Right kidney (tissue), 1 donor: ENCODE measurements around the gene C11orf68.

ENCODE experiments used
- DNase-seq: peaks from one replicate; pipeline ENCODE4 v3.0.0-alpha.2; 2016

Gene C11orf68

DNA sequence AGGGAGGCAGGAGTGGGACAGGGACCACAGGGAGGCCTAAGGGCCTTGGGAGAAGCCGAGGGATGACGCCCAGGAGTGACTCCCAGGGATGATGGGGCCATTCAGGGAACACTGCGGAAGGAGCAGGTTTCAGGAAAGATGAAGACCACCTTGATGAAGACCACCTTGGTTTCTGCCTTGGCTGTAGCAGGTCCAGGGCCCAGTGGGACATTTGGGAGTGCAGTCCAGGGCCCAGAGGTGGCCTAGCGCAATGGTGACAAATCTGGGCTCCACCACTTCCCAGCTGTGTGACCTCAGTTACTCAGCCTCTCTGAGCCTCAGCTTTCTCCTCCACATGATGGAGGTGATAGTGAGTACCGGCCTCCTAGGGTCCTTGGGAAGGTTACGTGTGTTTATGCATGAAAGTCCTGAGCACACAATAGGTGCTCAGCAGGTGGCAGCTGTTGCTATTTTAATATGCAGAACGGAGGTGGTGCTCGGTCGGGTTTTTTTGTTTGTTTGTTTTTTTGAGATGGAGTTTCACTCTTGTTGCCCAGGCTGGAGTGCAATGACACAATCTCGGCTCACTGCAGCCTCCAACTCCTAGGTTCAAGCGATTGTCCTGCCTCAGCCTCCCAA lies 27.2 kb upstream of the C11orf68 start:
- DNase-seq = no peak

DNA sequence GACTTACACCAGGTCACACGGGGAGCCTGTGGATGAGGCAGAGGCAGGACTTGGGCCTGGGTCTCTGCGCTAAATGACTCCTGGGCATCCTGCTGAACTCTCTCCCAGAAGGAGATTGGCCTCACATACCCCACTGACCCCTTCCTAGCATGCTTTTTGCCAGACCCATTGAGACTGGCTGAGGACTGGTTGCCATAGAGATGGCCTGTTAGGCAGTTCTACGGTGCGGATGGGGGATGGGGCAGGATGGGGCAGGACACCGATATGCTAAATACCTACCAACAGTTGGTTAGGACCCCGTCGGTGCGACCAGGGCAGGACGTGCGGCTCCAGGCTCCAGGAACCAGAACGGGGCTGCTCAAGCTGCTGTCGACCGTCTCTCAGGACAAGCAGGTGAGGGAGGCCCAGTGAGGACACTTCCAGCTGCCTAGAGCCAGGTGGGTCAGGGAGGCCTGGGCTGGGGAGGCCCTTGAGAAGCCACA lies 26.6 kb upstream of the C11orf68 start, which contains the start of gene TSGA10IP:
Gene TSGA10IP (plus strand): TSS at position 51 of the 482 bp plus-strand sequence. CDS start 196 bp downstream, at position 247.
- no peak for DNase-seq

DNA sequence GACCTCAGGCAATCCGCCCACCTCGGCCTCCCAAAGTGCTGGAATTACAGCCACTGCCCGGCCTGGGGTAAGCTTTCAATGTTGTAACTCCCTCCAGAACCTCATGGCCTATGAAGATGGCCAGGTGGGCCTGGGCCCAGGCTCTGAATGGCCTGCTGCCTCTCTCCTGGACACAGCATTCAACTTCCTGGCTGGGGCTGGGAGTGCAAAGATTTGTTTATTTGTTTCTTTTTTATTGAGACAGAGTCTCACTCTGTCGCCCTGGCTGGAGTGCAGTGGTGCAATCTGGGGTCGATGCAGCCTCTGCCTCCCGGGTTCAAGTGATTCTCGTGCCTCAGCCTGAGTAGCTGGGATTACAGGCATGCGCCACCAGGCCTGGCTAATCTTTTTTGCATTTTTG lies 25.9 kb upstream of the C11orf68 start:
- DNase-seq = no peak

DNA sequence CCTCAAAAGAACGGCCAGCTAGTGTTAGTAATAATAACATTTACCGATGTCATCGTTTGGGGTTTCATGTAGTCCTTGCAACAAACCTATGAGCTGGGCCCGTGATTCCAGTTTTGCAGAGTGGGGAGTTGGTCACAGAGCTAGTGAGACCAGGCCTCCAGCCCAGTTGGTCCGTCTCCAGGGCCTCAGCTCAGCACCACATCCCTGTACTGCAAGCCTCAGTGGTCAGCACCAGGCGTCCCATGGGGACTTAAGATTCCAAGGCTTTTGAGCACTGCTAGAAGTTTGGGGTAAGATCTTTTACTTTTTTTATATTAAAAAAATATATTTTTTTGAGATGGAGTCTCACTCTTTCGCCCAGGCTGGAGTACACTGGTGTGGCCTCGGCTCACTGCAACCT lies 25.3 kb upstream of the C11orf68 start:
- no peak for DNase-seq

DNA sequence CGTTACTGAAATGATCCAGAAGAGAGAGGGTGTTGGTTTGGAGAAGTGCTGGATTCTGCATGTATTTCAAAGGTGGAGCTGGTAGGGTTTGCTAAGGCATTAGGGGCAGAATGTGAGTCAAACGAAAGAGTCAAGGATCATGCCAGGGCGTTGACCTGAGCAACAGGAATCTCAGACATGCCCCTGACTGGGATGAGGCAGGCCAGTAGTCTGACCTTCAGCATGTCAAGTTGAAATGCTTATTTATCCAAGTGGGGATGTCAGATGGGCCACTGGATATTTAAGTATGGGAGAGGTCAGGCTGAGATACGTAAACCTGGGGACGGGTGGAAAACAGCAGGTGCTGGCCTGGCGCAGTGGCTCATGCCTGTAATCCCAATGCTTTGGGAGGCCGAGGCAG lies 23.7 kb upstream of the C11orf68 start:
- DNase-seq = no peak

DNA sequence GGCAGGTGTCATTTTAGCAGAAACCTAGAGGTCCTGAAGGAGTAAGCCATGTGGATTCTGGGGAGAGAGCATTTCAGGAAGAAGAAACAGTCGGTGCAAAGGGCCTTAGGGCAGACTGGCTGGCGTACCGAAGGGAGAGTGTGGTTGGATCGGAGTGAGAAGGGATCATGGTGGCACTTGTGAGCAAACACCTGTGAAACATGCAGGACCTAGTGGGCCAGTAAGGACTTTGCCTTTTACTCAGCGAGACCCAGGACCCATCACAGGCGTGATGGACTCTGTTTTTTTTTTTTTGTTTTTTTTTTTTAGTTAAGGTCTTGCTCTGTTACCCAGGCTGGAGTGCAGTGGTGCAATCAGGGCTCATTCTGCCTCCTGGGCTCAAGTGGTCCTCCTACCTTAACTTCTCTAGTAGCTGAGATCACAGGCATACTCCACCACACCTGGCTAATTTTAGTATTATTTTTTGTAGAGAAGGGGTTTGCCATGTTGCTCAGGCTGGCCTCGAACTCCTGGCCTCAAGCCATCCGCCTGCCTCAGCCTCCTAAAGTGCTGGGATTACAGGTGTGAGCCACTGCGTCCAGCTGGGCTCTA lies 23.0 kb upstream of the C11orf68 start:
- no peak for DNase-seq

DNA sequence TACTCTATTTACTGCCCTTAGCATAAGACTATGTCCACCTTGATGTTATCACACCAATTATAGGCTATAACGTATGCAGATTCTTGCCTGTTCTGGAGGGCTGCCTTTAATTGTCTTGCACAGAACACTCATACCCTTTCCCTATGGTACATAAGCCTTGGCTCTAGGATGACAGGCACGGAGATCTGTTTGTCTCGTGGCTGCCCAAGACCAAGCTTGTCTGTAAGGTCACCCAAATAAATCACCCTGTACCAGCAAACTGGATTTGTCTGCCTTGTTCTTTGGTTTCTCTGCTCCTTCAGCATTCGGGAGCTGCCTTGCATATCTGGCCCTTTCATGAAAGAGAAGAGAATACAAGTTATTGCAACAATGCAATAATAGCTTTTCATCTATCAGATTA lies 18.9 kb upstream of the C11orf68 start:
- no peak for DNase-seq

DNA sequence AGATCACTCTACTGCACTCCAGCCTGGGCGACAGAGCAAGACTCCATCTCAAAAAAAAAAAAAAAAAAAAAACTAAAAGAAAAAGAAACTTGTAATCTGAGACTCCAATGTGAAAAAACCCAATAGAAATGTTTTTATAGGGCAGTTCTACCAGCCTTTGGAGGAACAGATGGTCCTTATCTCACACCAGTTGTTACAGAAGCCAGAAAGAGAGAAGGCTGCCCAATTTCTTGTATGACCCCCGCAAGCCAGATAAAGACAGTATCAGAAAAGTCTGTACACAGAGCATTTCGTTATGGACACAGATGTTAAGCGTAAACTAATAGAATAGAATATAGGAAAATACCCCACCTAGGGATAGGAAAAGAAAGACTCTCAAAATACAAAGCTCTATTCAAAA lies 15.2 kb upstream of the C11orf68 start:
- DNase-seq = no peak

DNA sequence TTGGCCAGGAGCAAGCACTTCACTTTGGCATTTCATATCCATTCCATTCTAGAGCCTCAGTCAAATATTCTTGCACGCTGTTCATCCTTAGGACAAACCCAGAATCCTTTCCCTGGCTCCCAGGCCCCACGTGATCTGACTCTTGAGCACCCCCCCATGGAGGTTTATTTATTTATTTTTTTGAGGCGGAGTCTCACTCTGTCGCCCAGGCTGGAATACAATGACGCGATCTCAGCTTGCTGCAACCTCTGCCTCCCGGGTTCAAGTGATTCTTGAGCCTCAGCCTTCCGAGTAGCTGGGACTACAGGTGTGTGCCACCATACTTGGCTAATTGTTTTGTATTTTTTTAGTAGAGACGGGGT lies 13.7 kb upstream of the C11orf68 start:
- no peak for DNase-seq

DNA sequence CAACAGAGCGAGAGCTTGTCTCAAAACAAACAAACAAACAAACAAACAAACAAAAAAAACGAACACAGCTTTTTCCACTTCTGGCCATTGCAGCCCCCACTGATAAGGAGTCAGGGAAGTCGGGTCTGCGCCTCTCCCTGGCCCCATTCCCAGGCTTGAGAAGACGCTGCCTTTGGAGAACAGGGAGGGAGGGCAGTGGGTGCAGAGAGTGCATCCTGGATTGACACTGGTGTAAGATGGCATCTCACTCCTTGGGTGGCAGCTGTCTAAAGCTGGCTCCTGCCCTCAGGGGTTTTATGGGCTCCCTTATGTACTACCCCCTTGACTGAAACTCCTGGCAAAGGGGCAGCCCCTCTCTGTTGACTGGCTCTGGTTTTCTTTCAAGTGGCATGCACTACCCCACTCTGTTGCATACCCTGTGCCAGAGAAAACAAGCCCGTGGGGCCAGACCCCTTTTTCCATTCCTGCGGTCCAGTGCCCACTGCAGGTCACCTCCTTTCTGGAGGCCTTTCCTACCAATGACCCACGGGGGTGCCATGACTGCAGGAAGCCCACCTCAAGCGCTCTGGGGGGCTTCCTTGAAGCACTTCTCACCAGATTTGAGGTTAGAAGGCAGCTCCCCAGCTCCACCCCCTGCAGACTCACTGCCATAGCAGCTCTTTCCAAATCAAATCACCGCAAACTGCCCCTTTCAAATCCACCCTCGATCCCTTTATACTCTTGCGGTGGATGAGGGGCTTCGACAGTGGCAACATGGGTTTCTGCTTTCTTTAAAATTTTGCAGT lies 13.1 kb upstream of the C11orf68 start:
- no peak for DNase-seq

DNA sequence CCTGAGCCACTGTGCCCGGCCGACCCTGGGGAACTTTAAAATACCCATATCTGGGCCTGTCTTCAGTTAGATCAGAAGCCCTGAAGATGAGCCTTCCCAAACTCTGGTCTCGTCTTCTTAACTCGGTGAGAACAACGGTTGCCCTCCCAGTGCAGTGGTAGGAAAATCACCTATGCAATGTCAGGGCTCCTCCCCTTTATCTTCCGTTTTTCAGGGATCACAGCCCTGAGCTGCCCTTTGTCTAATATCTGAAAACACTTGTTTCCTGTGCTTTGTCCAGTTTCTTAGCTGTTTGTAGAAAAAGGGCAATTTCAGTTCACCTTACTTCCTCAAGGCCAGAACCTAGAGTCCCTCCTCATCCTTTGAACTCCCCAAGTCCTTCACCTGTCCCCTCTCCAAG lies 9.8 kb upstream of the C11orf68 start:
- DNase-seq = no peak

DNA sequence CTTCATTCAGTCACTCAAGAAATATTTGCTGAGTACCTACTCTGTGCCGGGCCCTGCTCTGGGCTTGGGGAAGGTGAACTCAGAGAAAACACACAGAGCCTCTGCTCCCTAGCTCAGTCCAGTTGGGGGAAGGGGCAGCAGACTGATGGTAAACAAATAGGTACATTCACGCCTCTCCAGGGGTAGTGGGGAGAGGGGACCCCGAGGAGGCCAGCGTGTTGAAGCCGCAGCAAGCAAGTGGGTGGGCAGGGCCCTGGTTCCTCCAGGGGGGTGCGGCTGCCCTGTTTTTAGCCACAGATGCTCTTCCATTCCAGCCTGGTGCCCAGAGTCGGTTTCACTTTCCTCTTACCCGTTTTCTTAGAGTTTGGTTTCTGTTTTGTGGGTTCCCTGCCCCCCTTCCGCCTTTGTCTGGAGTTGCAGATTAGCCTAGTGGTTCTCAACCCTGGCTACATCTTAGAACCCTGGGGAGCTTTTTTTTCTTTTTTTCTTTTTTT lies 9.1 kb upstream of the C11orf68 start:
- DNase-seq = no peak

DNA sequence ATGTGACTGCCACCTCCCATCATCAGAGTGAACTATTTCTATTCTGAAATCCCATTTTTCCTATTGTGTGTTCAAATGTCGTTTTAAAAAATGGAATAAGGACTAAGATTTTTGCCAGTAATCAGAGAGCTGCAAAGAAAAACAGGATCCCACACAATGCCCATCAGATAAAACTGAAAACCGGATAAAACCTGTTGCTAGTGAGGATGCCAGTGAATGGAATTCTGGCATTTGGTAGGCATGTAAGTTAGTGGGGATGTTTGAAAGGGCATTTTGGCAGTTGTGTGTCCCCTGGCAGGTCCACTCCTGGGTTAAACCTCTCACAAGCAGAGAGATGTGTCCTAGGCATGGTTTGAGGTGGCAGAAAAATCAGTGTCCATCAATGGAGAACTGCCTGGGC lies 6.5 kb upstream of the C11orf68 start:
- DNase-seq = no peak

DNA sequence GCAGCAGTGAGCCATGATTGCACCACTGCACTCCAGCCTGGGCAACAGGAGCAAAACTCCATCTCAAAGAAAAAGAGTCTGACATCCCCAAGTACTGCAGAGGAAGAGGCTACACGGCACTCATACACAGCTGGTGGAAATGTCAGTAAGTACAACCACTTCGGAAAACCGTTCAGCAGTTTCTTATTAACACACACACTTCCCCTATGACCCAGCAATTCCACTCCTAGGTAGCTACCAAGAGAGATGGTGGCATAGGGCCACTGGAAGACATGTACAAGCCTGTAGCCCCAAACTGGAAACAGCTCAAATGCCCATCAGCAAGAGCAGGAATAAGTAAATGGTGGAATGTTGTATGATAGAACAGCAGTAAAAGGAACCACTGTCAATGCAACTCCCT lies 3.7 kb upstream of the C11orf68 start:
- no peak for DNase-seq

DNA sequence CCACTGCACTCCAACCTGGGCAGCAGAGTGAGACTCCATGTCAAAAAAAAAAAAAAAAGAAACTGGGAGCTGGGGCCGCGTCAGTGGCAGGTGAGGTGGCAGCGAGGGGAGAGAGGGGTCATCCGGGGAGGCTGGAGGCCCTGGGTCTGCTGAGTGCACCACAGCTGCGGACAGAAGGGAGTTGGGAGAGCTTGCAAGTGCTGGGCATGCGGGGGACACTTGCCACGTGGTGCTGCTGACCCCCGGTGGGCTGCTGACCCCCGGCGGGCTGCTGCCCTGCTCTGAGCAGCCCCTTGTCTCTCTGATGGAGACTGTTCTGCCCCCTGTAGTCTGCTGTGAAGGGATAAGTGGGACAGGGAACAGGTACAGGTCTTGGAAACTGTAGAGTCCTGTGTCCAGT lies 3.0 kb upstream of the C11orf68 start:
- DNase-seq = no peak

DNA sequence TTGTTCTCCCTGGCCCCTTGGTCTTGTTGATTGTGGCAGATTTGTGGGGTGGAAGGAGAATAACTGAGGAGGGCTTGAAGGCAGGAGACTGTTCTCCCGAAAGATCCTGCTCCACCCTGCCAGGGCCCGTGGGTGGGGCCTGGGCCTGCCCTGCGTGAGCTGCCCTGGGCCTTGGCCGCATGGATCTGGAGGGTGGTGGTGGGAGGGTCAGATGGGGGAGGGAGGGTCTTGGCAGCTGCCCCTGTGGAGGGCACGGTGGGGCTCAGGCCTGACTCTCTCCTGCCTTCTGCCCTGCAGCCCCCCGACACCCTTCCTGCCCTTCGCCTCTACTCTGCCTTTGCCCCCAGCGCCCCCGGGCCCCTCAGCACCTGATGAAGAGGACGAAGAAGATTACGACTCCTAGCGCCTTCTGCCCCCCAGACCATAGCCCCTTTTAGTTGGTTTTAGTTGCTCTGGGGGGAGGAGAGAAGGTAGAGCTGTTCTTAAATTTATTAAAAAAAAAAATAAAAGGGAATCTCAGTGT lies 2.2 kb upstream of the C11orf68 start:
- DNase-seq = no peak

DNA sequence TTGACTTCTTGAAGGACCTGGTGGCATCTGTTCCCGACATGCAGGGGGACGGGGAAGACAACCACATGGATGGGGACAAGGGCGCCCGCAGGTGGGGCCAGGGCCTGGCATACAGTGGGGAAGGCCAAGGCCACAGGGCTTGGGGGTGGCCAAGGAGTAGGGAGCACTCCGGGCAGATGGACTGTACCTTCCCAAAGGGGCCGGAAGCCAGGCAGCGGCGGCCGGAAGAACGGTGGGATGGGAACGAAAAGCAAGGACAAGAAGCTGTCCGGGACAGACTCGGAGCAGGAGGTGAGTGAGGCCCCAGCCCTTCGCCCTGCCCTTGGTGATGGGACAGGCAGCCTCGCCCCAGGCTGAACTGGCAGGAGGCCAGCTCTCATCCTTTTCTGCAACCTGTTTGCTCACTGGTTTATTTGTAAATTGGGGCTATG lies 1.5 kb upstream of the C11orf68 start:
- DNase-seq = no peak

DNA sequence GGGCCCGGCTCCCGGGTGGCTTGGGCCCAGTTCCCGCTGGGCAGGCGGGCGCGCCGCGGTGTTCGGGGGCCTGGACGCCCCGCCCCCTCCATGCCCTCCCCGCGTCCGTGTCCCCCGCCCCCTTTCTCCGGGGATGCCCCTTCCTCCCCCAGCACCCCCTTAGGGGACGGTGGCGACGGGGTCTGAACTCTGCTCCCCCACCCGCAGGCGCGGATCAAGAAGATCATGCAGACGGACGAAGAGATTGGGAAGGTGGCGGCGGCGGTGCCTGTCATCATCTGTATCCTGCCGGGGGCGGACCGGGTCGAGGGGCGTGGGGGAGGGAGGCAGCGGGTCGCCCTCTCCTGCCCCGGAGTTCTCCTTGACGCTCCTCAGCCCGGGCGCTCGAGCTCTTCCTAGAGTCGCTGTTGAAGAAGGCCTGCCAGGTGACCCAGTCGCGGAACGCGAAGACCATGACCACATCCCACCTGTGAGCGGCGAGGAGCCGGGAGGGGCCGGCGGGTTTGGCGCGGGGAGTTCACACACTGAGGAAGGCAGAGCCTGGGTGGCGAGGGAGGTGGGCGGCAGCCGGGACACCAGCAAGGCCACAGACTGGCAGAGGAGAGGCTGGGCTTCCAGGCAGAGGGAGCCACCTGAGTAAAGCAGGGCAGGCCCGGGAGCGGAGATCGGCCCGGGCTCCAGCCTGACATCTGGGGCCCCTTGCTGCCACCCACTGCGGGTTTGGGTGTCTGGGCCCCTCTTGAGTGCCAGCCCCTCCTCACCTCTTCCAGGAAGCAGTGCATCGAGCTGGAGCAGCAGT lies 910 bp upstream of the C11orf68 start:
- DNase-seq = peak; percentile 56

DNA sequence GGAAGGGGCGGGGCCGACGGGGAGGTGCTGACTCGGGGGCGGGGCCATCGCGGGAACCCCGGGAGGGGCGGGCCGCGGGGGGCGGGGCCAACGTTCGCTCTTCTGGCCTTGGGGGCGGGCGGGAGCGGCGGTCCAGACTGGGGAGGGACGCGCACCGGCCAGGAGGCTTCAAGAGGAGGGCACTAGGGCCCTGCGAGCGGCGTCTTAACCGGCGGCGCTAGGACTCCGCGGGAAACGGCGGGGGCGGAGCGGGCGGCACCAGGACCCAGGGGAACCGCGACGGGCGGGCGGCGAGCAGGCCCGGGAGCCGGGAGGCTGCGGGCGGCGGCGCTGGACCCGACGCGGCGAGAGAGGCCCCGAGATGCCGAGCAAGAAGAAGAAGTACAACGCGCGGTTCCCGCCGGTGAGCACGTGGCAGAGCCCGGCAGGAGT lies 295 bp upstream of the C11orf68 start, which contains the start of gene DRAP1:
Gene DRAP1 (plus strand): TSS at position 286 of the 432 bp plus-strand sequence. CDS start 76 bp downstream, at position 362.
- DNase-seq = peak; percentile 88

DNA sequence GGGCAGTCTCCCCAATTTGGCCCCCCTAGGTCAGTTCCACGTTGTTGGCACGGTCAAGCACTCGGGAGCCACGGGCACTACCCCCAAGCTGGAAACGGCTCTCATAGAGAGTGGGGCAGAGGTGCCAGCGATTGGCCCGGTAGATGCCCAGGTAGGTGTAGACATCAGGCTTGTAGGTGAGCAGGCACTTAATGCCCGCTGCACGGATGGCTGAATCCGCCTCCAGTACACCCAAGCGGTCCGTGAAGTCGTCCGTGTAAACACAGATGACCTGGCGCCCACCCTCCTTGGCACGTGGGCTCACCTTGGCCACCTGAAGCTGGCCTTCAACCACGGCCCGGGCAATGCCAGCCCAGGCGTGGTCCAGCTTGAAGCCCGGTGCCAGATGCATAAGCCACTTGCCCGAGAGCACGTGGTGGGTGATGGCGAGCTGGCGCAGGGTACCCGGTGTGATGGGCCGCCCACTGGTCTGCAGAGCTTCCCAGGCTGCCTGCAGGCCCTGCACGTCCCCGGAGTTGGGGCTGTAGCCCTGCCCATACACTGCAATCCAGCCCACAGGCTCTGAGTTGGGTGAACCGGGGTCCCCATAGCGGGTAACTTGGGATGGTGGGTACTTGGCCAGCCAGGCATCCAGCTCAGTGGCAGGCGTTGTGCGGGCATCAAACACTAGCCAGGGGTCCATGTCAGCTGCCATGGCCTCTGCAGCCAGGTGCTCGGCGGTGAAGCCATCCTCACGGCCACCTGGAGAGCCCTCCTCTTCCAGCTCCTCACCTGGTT lies 1.2 kb downstream of the C11orf68 start:
- DNase-seq = no peak

DNA sequence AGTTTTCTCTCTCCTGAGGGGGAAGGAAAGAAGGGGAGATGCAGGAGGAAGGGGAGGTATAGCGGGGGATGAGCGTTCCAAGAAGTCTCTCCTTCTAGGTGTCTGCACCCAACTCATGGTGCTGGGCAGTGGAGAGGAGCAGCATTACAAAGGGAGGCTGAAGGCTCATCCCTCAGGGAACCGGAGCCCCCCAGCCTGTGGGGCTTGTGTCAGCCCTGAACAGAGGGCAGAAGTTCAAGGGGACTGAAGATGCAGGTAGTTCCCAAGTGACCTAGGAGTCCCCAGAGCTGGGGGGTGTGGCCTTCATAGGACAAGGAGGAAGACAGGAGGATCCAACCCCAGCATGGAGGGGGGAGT lies 1.8 kb downstream of the C11orf68 start:
- no peak for DNase-seq
